Epithelial cell of esophagus (primary cell): ENCODE measurements around the gene CIB4.

Source experiments
- DNase-seq: peaks from one replicate; pipeline ENCODE4 v3.0.0; 2010; ENCODE audit warnings: low read depth
- H3K4me3 ChIP-seq: 2 replicates; pipeline ENCODE4 v1.5.1; 2011; ENCODE audit warnings: mild to moderate bottlenecking, low read length, control low read depth
- CTCF ChIP-seq: IDR thresholded peaks from 2 replicates; pipeline ENCODE4 v1.5.1; 2011; ENCODE audit warnings: low read depth, mild to moderate bottlenecking, low read length, control low read depth, inconsistent platforms; ENCODE audit not compliant: insufficient read depth; ENCODE audit errors: missing control alignments

Gene CIB4

GRCh38 chr2:26590508-26590907, 50.7 kb downstream of the CIB4 start:
- no peak for TF ChIP-seq CTCF
- no peak overlapping the region for H3K4me3 ChIP-seq
- DNase-seq: no peak

- no peak for TF ChIP-seq CTCF
- H3K4me3 ChIP-seq: no peak overlapping the region
- no peak for DNase-seq
These were observed 52.6 kb downstream of the CIB4 start for GRCh38 chr2:26588576-26588975.

- no peak for TF ChIP-seq CTCF
- no peak for DNase-seq
These were observed 53.2 kb downstream of the CIB4 start for GRCh38 chr2:26587994-26588393.

GRCh38 chr2:26585966-26586365, 55.2 kb downstream of the CIB4 start:
- H3K4me3 ChIP-seq: no peak overlapping the region
- no peak for TF ChIP-seq CTCF
- no peak for DNase-seq

More at GRCh38 chr2:26587994-26588393, 53.2 kb downstream of the CIB4 start:
- no peak overlapping the region for H3K4me3 ChIP-seq

- H3K4me3 ChIP-seq: no peak overlapping the region
- no peak for DNase-seq
- TF ChIP-seq CTCF: no peak
These were observed 56.1 kb downstream of the CIB4 start for GRCh38 chr2:26585100-26585499.

- DNase-seq: no peak
- TF ChIP-seq CTCF: no peak
- no peak overlapping the region for H3K4me3 ChIP-seq
These were observed 56.5 kb downstream of the CIB4 start for GRCh38 chr2:26584656-26585055.

GRCh38 chr2:26584191-26584590, 57.0 kb downstream of the CIB4 start:
- DNase-seq: no peak
- H3K4me3 ChIP-seq: no peak overlapping the region
- TF ChIP-seq CTCF: no peak
